GM06990 (cell line): Measurements from ENCODE around the gene LRRC46.

Experiments
- DNase-seq: peaks from one replicate; pipeline ENCODE4 v3.0.0-alpha.2; 2011; ENCODE audit not compliant: insufficient read length; ENCODE audit errors: extremely low read depth
- H3K27me3 ChIP-seq: replicated peaks from 2 replicates; pipeline ENCODE4 v1.6.0; 2011; ENCODE audit warnings: low read length; ENCODE audit not compliant: control insufficient read depth, insufficient read depth
- H3K36me3 ChIP-seq: 2 replicates; pipeline ENCODE4 v1.5.1; 2011; ENCODE audit warnings: low read length; ENCODE audit not compliant: control insufficient read depth, insufficient read depth
- H3K4me3 ChIP-seq: replicated peaks from 2 replicates; pipeline ENCODE4 v1.5.1; 2011; ENCODE audit warnings: low read depth, mild to moderate bottlenecking, control low read depth, low read length
- TF ChIP-seq, protein P1 (sequence below): IDR thresholded peaks from 2 replicates; pipeline ENCODE4 v1.5.1; 2011; ENCODE audit warnings: low read length, control low read depth, mild to moderate bottlenecking, inconsistent platforms; ENCODE audit not compliant: insufficient read depth, poor library complexity, severe bottlenecking

The LRRC46 gene

DNA sequence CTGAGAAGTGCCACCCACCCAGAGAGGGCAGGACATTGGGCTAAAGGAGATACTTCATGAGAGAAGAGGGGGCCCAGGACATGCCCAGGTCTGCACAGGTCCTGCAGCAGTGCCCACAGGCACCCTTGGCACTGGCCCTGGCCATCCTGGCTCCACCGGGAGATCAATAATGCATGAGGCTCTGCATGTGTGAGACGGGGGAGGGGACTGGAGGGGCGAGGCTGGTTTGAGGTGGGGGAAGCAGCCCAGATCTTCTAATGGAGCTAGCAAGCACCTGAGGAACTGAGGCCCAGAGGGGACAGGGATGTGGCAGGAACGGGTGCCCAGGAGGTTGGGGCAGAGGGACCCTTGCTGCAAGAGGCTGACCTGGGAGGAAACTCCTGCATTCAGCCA lies 10.4 kb upstream of the LRRC46 start:
- Histone ChIP-seq H3K27me3 (no peaks in the 10 kb centered on the region), H3K4me3 (peak overlapping the region; percentile 88), H3K36me3 (peaks cover 30% of the 10 kb centered on the region)
- DNase-seq = no peak
- TF ChIP-seq, protein P1, sequence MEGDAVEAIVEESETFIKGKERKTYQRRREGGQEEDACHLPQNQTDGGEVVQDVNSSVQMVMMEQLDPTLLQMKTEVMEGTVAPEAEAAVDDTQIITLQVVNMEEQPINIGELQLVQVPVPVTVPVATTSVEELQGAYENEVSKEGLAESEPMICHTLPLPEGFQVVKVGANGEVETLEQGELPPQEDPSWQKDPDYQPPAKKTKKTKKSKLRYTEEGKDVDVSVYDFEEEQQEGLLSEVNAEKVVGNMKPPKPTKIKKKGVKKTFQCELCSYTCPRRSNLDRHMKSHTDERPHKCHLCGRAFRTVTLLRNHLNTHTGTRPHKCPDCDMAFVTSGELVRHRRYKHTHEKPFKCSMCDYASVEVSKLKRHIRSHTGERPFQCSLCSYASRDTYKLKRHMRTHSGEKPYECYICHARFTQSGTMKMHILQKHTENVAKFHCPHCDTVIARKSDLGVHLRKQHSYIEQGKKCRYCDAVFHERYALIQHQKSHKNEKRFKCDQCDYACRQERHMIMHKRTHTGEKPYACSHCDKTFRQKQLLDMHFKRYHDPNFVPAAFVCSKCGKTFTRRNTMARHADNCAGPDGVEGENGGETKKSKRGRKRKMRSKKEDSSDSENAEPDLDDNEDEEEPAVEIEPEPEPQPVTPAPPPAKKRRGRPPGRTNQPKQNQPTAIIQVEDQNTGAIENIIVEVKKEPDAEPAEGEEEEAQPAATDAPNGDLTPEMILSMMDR = no peak

DNA sequence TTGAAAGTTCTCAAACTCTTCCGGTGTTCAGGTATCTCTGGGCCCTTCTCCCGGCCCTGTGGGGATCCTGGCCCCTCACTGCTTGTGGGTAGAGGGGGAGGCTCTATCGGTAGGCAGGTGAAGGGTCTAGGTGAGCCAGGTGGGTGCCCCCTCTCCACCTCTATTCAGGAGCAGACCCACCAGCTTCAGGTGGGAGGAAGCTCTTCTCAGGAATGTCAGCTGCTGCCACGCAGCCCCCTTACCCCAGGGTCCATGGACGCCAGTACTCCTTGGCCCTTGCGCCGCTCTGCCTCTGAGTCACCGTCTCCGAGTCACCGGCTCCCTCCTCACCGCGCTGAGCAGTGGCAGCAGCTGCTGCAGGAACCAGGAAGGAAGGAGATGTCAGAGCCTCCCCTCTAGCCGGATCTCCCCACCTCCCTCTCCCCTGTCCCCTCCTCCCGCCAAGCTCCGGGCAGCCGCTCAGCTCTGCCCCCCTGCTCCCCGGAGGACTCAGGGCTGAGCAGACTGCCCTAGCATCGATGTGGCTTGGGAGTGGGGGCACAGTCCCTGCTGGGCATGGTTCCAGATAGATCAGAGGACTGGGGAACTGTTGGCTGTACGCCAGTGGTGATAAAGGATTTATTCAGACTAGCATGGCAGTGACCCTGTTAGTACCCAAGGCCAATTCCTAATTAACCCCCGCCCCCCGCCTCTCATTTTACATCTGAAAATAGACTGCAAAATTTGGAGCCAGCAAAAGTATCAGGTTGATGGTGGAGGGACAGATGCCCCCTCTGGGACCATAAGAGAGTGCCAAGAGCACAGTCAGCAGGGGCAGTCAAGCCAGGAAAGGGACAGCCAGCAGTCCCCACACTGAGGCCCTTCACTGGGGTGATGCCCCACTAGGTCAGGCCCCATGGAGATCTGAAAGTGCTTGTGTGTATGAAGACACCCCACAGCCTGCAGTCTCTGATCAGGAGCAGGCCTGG lies 9.8 kb upstream of the LRRC46 start, which contains the start of gene OSBPL7:
TSS of gene OSBPL7 (minus strand) at position 371 of the 968 bp plus-strand sequence. CDS start 1,516 bp downstream, outside the sequence.
- TF ChIP-seq, protein P1 = peak; percentile 48
- H3K4me3 ChIP-seq = peak within 1 kb of the TSS; percentile 88
- peaks cover 29% of the 10 kb centered on the region for H3K36me3 ChIP-seq
- H3K27me3 ChIP-seq = no peaks in the 10 kb centered on the region
- DNase-seq = peak; percentile 77

DNA sequence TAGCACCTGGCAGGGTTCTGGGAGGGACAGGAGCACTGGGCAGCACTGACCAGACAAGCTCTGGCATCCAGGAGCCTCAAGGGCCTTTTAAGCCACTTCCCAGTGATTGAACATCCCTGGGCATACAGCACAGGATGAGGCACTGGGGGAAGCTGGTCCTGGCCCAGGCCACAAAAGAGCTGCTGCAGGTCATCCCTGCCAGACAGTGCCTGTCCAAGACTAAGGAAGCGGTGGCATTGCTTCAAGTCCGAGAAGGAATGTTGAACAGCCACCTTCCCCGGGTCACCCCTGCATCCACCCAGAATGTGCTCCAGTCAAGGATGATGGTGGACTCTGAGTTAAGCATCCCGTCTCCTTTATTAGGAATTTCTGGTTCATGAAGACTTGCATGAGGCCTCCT lies 8.7 kb upstream of the LRRC46 start:
- Histone ChIP-seq H3K27me3 (no peaks in the 10 kb centered on the region), H3K4me3 (no peak overlapping the region), H3K36me3 (peaks cover 30% of the 10 kb centered on the region)
- no peak for DNase-seq
- TF ChIP-seq, protein P1 = no peak

DNA sequence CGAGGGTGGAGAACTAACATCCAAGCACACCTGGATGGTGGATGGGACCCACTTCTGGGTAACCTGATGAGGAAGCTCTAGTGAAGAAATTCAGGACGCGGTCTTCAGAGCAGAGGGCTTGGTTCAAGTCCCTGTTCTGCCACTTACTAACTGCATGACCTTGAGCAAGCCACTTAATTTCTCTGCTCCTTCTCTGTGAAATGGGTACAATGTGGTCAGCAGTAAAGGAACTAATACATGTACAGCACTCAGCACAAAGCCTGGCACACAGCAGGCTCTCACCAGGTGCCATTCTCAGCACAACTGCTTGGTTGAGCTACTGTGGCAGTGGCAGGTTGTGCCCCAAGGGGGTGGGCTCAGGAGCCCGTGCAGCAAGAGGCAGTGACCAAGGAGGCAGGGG lies 8.0 kb upstream of the LRRC46 start:
- Histone ChIP-seq H3K4me3 (no peak overlapping the region), H3K36me3 (peaks cover 30% of the 10 kb centered on the region), H3K27me3 (no peaks in the 10 kb centered on the region)
- DNase-seq = no peak
- TF ChIP-seq, protein P1 = no peak

DNA sequence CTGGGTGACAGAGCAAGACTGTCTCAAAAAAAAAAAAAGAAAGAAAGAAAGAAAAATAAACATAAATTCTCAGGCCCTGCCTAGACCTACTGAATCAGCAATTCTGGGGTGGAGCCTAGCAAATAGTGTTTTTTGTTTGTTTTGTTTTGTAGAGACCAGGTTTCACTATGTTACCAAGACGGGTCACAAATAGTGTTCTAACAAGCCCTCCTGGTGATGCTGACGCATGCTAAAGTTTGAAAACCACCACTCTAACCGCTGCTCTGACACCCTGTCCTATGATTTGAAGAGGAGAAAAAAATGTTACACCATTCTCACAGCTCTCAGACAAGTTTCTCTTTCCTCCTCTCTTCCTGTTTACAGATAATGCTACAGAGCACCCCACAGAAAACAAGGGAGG lies 1.6 kb upstream of the LRRC46 start:
- H3K4me3 ChIP-seq = no peak overlapping the region
- TF ChIP-seq, protein P1 = no peak

More for the DNA sequence above, 1.6 kb upstream of the LRRC46 start:
- H3K27me3 ChIP-seq = no peaks in the 10 kb centered on the region
- DNase-seq = no peak
- peaks cover 13% of the 10 kb centered on the region for H3K36me3 ChIP-seq
